GM18868 (cell line): ENCODE data around the gene PLEKHA8.

Source experiments
- ATAC-seq: cut with Tn5 transposase; IDR thresholded peaks from one replicate; pipeline ENCODE4 v1.9.1; 2021; ENCODE audit warnings: mild to moderate bottlenecking, moderate library complexity; ENCODE audit not compliant: unreplicated experiment

Gene PLEKHA8

DNA sequence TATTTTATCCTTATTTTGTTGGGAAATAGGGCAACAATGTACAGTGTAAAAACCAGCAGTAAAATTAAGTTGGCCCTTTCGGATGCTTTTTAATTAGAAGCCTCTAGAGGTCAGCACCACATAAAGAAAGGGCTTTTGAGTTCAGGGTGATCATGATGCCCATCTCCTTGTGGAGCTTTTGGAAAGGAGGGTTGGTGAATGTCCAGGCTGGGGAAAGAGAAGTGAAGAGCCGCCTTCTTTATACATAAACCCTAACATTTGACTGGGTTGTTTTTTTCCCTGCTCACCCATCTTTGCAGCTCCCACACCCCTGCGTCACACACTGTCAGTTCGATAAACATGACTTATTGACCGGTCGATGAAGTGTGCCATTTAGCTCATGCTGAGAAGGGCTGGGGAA, 136.4 kb downstream of the PLEKHA8 start:
- peak; percentile 35 for ATAC-seq

GRCh38 chr7:30165590-30165989, 137.4 kb downstream of the PLEKHA8 start:
- ATAC-seq, result no peak

GRCh38 chr7:30166155-30166840, 138.1 kb downstream of the PLEKHA8 start:
- no peak for ATAC-seq

DNA sequence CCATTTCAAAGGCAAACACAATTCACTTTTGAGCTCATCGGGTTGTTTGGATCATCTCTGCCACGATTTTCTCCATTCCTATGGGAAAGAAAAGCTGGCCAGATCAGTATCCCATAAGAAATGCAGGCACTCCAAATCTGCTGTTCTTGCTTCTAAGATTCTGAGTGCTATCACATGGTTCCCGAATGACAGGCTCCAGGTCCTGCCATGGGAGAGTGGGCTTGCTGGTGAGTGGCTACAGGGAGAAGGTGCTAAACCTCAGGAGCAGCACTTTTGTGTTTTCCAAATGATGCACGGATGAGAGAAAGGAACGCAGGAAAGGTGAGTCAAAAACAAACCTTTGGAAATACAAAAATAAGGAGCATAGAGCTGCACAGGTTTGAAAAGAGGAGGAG, 138.6 kb downstream of the PLEKHA8 start:
- no peak for ATAC-seq

GRCh38 chr7:30167901-30168300, 139.7 kb downstream of the PLEKHA8 start:
- no peak for ATAC-seq

DNA sequence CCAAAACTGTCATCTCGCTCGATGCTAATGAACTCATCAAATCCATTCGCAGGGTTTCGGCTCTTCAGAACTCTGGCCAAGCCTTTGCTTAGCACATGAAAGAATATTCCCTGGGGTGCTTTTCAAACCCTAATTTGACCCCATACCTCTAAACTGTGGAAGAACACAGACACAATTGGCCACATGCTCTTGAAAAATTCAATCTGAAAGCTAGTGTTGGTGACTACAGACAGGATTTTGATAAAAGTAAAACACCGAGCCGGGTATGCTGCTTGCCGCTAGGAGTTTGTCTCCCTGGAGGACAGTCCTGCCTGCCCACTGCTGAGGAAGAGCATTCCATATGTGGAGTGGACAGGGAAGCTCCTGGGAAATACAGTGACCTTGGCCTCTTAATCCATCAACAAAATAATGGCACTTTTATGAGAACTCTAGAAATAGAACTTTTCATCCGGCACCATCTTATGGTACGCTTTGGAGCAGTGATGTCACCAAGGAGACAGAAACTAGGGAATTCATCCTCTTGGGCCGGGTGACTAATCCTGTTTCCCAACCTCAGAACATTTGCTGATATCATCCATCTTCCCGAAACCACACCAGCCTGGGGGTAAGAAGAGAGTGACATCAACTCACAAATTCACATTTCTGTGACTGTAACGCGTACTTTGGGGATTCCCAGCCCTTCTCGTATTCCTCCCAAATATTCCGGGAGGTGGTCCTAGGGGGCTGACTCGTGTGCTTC, 140.8 kb downstream of the PLEKHA8 start:
- ATAC-seq, result no peak

DNA sequence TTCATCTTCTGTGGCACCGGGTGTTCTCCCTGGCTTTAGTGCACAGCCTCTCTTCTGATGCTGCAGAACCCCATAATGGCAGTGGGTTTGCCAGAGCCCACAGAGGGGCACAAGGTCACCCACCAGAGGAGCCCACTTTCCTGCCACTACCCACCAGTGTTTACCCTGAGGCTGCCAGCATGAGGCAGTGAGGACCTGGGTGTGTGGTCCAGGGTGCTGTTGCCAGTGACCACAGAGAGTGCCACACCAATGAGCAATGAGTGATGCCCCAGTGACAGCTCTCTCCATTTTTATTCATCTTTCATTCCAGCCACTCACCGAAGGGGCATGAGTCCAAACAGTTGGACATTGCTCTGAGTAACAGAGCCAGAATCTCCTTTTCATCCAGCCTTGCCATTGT, 141.4 kb downstream of the PLEKHA8 start:
- no peak for ATAC-seq

DNA sequence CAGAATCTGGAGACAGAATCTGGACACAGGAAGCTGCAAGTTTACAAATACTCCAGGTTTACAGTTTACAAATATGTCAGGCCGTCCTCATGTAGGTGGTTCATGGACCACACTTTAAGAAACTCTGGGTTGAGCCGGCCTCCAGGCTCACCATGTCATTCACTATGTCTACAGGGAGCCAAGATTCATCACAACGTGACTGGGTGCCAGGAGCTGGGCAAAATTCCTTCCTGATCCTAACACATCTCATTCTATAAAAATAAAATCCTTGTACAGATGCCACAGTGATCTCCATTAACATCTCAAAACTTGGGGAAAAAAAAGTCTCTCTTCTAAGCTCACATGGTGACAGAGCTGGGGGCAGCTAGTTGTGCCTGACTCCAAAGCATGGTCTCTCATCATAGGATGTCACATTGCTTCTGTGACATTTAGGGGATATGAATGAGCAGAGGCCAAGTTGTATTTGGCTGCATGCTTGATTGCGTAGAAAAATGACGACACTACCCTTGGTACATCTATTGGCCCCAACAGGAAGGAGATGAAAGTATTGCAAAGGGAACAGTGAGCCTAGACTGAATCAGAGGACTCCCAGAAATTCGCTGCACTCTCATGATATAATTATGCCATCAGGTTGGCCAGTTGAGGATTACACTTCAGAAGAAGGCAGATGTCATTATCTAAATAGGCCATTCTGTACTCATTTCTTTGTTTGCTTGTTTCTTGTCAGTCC, 142.4 kb downstream of the PLEKHA8 start:
- no peak for ATAC-seq

DNA sequence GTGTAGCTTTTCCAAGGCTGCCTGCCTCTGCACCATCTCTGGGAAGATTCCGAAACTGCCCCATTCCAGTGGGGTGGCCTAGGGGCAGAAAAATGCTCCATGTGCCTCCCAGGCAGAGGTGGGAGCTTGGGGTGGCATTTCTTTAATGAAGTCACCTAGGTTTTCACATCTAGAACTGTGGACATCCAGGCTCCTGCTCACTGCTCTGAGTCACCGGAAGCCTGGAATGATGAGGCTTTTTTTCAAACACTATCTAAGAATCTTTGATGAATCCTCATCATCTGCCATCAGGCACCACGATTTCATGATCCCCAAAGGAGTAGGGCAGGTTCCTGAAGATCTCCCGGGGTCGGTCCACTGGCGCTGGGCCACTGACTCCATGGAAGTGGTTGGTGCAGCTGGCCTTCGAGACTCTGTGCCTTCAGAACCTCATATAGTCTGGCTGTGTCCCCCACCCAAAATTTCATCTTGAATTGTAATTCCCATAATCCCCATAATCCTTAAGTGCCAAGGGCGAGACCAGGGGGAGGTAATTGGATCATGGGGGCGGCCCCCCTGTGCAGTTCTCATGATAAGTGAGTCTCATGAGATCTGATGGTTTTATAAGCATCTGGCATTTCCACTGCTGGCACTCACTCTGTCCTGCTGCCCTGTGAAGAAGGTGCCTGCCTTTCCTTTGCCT, 143.7 kb downstream of the PLEKHA8 start:
- ATAC-seq, result no peak

DNA sequence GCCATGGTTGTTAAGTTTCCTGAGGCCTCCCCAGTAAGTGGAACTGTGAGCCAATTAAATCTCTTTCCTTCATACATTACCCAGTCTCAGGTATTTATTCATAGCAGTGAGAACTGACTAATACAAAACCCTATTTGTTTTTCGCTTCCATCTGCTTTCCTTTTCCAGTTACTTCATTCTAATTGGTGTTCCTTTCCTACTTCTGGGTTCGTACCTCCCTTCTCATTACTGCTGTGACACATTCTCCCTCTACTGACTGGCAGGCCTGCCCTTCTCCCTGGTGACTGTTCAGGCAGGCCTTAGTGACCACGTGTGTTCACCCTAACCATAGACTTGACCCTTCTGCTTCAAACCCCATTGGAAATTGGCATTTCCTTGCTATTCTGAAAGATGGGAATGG, 144.2 kb downstream of the PLEKHA8 start:
- no peak for ATAC-seq

DNA sequence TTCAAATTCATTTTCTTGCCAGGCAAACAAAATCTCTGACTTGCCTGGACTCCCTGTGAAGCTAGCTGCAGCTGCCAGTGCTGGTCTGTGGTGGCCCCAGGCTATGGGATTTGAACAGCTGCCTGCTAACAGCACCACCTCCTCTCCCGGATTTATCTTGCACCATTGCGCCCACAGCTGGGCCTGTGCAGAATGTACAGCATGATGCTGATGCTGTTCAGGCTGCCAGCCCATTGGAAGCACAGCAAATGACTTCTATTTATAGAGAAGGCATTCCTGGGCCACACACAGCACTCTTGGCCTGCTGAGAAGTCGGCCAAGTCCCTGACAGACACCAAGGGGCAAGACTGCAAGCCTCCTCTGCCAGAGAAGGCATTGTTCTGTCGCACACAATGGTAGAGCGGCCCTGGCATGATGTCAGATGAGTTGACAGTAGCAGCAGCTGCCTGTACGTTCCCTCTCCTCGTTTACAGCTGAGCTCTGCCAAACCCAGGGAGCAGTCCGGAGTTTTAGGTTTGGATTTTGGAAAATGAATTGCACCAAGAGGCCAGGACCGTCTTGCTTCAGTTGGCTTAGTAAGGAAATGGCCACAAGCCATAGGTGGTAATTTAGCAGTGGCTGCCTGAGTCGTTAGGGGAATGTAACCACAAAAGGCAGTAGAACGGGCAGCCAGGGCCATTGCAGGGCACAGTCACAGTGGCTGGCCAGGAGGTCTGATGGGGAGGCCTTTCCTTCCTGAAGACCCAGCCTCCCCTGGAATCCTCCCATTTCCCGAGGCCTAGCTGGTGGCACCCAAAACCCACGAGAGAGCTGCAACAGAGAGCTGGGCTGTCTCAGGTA, 145.1 kb downstream of the PLEKHA8 start:
- ATAC-seq, result no peak

DNA sequence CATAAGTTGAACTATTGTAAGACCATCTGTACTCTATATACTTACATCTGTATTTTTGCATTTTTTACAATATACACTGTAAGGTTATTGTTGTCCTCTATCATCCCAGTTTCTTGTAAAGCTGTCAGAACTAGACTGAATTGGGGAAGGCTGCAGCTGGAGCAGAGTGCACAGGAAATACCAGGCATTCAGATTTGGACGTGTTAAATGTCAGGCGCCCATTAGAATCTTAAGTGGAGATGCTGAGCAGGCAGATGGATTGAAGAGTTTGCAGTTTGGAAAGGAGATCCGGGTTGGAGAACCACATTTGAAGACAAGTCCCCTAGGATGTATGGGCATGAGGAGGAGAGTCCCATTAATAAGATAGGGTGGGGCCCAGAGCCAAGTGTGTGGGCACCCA, 147.0 kb downstream of the PLEKHA8 start:
- no peak for ATAC-seq

DNA sequence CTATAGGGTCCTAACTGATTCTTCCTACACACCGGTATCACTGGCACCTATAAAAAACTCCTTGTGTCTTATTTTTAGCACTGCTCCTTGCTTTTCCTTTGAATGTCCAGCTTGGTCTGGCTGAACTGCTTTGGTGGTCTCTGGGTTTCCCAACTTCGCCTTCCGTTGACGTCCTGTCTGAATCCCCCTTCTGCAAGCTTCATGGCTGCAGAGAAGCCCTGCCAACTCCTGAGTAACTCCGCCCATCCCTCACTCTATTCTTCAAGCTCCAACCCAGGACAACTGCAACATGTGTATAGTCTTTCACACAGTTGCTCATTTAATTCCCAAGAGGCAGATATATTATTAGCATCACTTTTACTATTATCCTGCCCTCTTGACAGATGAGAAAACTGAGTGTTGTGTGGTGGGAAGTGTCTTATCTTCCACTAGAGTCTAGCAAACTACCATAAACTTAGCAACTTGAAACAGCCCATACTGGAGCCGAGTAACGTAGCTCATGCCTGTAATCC, 147.5 kb downstream of the PLEKHA8 start:
- no peak for ATAC-seq

DNA sequence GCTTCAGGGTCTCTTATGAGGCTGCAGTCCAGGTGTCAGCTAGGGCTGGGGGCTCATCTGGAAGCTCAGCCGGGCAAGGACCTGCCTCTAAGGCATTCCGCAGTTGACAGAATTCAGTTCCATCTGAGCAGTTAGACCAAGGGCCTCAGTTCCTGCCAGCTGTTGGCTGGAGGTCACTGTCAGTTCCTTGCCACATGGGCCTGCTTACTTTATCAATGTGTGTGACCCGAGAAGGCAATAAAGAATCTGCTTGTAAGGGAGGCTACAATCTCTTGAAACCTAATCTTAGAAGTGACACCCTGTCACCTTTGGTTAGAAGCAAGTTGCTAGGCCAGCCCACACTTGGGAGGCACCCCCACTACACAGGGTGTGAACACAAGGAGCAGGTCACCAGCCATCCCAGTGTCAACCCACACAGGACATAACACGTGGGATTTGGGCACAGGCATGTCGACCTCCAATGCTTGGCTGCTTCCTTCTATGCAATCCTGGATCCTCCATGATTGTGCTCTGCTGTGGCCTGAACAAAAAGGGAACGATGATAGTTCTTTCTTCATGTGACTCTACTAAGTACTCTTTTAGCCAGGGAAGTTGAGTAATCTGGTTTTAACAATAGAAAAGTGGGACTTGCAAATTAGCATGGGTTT, 148.4 kb downstream of the PLEKHA8 start:
- no peak for ATAC-seq

DNA sequence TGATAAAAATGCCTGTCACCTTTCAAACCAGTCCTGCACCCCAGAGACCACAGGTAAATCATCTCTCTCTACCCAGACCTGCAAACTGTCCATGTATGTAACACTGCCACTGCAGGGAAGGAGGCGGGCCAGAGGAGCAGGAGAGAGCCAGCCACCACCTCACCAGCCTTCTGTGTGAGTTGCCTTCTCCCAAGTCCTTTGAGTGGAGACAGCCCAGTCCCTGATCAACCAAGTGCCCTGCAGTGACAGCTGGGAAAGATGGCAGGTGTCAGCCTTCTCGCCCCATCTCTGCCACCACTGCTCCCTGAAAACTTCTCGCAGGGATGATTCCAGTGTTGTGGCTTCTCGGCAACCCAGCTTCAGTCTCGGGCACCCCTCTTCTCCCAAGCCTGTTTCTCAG, 149.0 kb downstream of the PLEKHA8 start:
- no peak for ATAC-seq

- no peak for ATAC-seq
Observed at GRCh38 chr7:30177965-30178364, 149.8 kb downstream of the PLEKHA8 start.

GRCh38 chr7:30178748-30179436, 150.7 kb downstream of the PLEKHA8 start:
- peak; percentile 87 for ATAC-seq
